ENCODE data around the gene ZNF516.

The ZNF516 gene

GRCh38 chr18:76339246-76339620 is 155.8 kb downstream of the ZNF516 start:
- DNase-seq (ENCODE audit: low read depth), result no peak

GRCh38 chr18:76338619-76339245 is 156.3 kb downstream of the ZNF516 start:
- DNase-seq (ENCODE audit: low read depth), result no peak

GRCh38 chr18:76338088-76338487 is 157.0 kb downstream of the ZNF516 start:
- no peak for DNase-seq (ENCODE audit: low read depth)

- DNase-seq (ENCODE audit: low read depth), result no peak
These were observed 159.0 kb downstream of the ZNF516 start for GRCh38 chr18:76335859-76336640.

GRCh38 chr18:76328140-76328539 is 166.9 kb downstream of the ZNF516 start:
- no peak for DNase-seq (ENCODE audit: low read depth)

- DNase-seq (ENCODE audit: low read depth), result no peak
These were observed 171.2 kb downstream of the ZNF516 start for GRCh38 chr18:76323891-76324290.

- DNase-seq (ENCODE audit: low read depth), result no peak
These were observed 172.4 kb downstream of the ZNF516 start for GRCh38 chr18:76322686-76323085.

GRCh38 chr18:76319366-76319765 is 175.7 kb downstream of the ZNF516 start:
- no peak for DNase-seq (ENCODE audit: low read depth)

- DNase-seq (ENCODE audit: low read depth), result no peak
These were observed 176.4 kb downstream of the ZNF516 start for GRCh38 chr18:76318607-76319006.

GRCh38 chr18:76317136-76317535 is 177.9 kb downstream of the ZNF516 start:
- DNase-seq (ENCODE audit: low read depth), result no peak

- no peak for DNase-seq (ENCODE audit: low read depth)
These were observed 179.3 kb downstream of the ZNF516 start for GRCh38 chr18:76315722-76316230.

- DNase-seq (ENCODE audit: low read depth), result no peak
These were observed 180.5 kb downstream of the ZNF516 start for GRCh38 chr18:76314496-76314895.

- no peak for DNase-seq (ENCODE audit: low read depth)
These were observed 181.0 kb downstream of the ZNF516 start for GRCh38 chr18:76314015-76314414.

Measured in activated T-cell treated with anti-CD3 and anti-CD28 coated beads for 48 hours (primary cell).